Duodenal mucosa (tissue), 2 donors: ENCODE data around the gene PCDHGA1.

Source experiments
- H3K27ac ChIP-seq: one replicate; pipeline ENCODE4 v1.7.0; 2013; ENCODE audit warnings: low read depth, low read length
- H3K27me3 ChIP-seq, 2 donors: one replicate each; pipeline ENCODE4 v1.7.0; 2013; ENCODE audit warnings: low read length in 2 of 2, control low read depth in 1 of 2; ENCODE audit not compliant: insufficient read depth in 2 of 2, control insufficient read depth in 1 of 2
- H3K36me3 ChIP-seq, 2 donors: one replicate each; pipeline ENCODE4 v1.7.0; 2013; ENCODE audit warnings: low read length in 2 of 2, control low read depth in 1 of 2; ENCODE audit not compliant: insufficient read depth in 2 of 2, control insufficient read depth in 1 of 2
- H3K4me1 ChIP-seq, 2 donors: one replicate each; pipeline ENCODE4 v1.7.0; 2013; ENCODE audit warnings: low read length in 2 of 2, control low read depth in 1 of 2; ENCODE audit not compliant: insufficient read depth in 2 of 2, control insufficient read depth in 1 of 2
- H3K4me3 ChIP-seq, 2 donors: one replicate each; pipeline ENCODE4 v1.7.0; 2013; ENCODE audit warnings: low read length in 2 of 2, low read depth in 1 of 2
- H3K9ac ChIP-seq, 2 donors: one replicate each; pipeline ENCODE4 v1.7.0; 2013; ENCODE audit warnings: low read length in 2 of 2, low read depth in 1 of 2
- H3K9me3 ChIP-seq, 2 donors: one replicate each; pipeline ENCODE4 v1.7.0; 2013; ENCODE audit warnings: low read length in 2 of 2, control low read depth in 1 of 2; ENCODE audit not compliant: control insufficient read depth in 1 of 2

Gene PCDHGA1

GRCh38 chr5:141560151-141560550 lies 229.8 kb downstream of the PCDHGA1 start:
- no peaks in the 10 kb centered on the region for H3K27me3 ChIP-seq
- H3K9ac ChIP-seq: no peak overlapping the region
- peaks cover 19 to 33% of the 10 kb centered on the region in 2 donors for H3K36me3 ChIP-seq
- no peaks in the 10 kb centered on the region for H3K9me3 ChIP-seq
- H3K4me1 ChIP-seq: peaks cover 0 to 12% of the 10 kb centered on the region in 2 donors
- peak overlapping the region; percentile 47 for H3K27ac ChIP-seq
- no peak overlapping the region for H3K4me3 ChIP-seq

- Histone ChIP-seq H3K27ac (peak overlapping the region; percentile 47), H3K27me3 (no peaks in the 10 kb centered on the region), H3K36me3 (peaks cover 19 to 33% of the 10 kb centered on the region in 2 donors), H3K9ac (no peak overlapping the region), H3K4me3 (no peak overlapping the region), H3K9me3 (no peaks in the 10 kb centered on the region), H3K4me1 (peaks cover 0 to 12% of the 10 kb centered on the region in 2 donors)
Measured at GRCh38 chr5:141560725-141561483, 230.6 kb downstream of the PCDHGA1 start.
